D721Med (cell line): ENCODE data around the gene MAP4.

ENCODE experiments used
- DNase-seq: peaks from one replicate; pipeline ENCODE4 v3.0.0; 2011; ENCODE audit warnings: low spot score; ENCODE audit not compliant: insufficient read length
- FAIRE-seq: peaks from 2 replicates; lab custom pipeline; 2011; peaks lifted over from hg19 to GRCh38; lab: Jason Lieb, UNC
- TF ChIP-seq, protein P1 (sequence below): IDR thresholded peaks from 2 replicates; pipeline ENCODE4 v1.5.1; 2012; ENCODE audit warnings: mild to moderate bottlenecking, control low read depth; ENCODE audit not compliant: insufficient read depth; ENCODE audit errors: missing control alignments

MAP4 gene

DNA sequence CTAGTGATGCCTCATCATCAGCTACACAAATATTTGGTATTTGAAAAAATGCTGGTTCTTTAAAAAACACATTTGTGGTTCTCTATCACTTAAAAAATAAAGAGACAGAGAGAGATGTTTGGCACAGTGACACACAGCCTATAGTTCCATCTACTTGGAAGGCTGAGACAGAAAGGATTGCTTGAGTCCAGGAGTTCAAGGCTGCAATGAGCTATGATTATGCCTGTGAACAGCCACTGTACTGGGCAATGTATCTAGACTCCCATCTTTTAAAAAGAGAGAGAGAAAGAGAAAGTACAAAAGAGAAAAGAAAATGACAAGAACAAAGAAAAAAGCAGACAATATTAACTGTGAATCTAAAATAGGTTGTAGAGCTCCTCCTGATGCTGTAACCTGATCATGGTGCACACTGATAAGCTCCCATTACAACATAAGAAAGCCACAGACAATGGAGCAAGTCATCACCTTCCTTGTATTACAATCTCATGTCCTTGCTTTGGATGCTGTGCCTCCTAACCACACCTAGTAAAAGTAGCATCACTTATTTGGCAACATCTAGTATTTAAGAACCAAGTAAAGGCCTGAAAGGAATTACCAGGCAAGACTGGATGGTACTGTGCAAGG lies 31.7 kb upstream of the MAP4 start:
- TF ChIP-seq, protein P1, sequence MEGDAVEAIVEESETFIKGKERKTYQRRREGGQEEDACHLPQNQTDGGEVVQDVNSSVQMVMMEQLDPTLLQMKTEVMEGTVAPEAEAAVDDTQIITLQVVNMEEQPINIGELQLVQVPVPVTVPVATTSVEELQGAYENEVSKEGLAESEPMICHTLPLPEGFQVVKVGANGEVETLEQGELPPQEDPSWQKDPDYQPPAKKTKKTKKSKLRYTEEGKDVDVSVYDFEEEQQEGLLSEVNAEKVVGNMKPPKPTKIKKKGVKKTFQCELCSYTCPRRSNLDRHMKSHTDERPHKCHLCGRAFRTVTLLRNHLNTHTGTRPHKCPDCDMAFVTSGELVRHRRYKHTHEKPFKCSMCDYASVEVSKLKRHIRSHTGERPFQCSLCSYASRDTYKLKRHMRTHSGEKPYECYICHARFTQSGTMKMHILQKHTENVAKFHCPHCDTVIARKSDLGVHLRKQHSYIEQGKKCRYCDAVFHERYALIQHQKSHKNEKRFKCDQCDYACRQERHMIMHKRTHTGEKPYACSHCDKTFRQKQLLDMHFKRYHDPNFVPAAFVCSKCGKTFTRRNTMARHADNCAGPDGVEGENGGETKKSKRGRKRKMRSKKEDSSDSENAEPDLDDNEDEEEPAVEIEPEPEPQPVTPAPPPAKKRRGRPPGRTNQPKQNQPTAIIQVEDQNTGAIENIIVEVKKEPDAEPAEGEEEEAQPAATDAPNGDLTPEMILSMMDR, result no peak
- FAIRE-seq, result no peak
- DNase-seq, result no peak

DNA sequence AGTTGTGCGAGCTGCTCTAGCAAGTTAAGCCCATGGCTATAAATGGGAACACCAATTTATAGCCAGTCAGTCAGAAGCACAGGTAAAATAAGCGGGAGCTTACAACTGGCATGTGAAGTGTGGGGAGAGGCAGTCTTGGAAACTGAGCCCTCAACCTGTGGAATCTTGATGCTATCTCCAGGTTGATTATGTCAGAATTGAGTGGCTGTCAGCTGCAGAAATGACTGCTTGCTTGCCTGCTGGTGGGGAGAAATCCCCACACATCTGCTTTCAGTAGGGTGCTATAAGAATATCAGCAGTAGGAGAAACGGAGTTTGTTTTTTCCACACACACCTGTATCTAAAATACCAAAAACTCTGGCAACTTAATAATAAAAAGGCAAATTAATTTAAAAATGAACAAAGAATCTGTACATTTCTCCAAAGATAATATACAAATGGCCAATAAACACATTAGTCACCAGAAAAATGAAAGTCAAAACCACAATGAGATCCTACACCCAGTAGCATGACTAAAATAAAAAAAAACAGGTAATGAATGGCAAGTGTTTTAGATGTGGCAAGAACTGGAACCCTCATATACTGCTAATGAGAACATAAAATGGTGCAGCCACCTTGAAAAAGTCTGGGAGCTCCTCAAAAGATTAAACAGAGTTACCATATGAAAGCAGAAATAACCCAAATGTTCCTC lies 26.0 kb upstream of the MAP4 start:
- no peak for DNase-seq
- TF ChIP-seq, protein P1, result no peak
- no peak for FAIRE-seq

DNA sequence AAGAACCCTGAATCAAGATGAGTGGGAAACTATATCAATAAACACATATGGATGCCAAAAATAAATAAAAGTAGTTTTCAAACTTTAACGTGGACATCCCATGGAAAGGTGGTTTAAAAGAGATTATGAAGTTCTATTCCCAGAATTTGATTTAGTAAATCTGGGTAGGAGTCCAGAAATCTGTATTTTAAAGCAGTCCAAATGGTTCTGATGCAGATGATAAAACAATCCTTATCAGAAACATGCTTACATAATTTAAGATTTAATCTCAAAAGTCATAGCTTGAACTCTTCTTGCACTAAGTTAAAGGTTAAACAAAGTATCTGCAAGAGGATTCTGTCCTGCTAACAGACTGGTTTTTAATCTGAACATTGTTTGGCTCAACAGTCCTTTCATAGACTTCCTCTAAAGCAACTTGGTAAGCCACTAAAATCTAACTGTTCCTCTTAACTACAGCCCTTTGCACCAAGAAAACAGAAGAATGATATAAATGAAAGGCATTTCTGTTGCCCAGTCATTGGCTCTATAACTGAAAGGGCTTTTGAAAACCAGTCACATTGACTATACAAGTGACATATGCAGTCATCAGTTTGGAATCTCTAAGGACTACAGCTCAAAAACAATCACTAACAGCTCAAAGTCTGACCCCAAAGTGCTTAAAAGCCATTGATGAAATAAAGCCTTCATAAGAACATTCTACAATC lies 23.4 kb upstream of the MAP4 start:
- TF ChIP-seq, protein P1, result no peak
- DNase-seq, result no peak
- FAIRE-seq, result no peak

DNA sequence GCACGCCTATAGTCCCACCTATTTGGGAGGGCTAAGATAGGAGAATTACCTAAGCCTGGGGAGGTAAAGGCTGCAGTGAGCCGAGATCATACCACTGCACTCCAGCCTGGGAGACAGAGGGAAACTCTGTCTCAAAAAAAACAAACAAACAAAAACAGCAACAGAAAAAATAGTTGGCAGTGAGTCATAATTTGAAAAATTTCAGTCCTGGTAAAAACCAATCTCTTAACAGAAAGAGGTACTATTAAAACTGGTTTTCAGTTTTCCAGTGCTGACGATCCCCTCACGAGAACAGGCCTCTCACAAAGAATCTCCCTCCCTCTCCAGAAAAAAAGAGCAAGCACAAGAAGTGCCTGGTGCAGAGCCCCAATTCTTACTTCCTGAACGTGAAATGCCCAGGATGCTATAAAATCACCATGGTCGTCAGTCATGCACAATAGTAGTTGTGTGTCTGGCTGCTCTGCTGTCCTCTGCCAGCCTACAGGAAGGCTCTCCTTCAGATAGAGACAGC lies 22.8 kb upstream of the MAP4 start:
- TF ChIP-seq, protein P1, result no peak
- no peak for FAIRE-seq
- no peak for DNase-seq

DNA sequence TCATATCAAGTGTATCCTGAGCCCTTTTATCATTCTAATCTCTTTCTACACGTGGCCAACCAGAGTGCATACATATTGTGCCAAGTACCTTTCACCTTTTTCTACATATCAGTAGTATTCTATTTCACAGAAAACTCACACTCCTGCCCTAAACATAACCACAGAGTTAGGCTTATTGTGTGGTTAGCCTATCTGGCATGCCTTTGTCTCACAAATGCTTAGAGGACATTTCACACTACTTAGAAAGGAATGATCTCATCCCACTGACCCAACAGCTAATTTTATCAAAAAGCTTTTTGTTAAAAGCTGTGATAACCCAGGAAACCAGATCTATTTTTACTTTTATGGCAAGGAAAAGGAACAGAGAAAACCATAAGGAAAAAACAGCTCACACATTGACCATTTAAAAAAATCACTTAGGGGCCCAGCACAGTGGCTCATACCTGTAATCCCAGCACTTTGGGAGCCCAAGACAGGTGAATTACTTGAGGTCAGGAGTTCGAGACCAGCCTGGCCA lies 17.8 kb upstream of the MAP4 start:
- no peak for FAIRE-seq
- TF ChIP-seq, protein P1, result no peak
- no peak for DNase-seq

DNA sequence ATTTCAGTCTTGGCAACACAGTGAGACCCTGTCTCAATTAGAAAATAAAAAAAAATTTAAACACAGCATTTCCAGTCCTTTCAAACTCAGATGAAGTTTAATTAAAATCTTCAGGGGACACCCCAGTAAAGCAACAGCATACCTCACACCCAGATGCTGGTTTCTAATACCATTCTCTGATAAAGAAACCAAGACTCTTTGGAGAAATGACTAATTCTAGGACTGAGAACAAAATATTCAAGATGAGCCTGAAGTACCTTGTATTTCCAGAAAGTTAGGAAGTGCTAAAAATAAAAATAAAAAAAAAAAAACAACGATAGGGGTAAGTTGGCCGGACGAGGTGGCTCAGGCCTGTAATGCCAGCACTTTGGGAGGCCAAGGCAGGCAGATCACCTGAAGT lies 14.0 kb upstream of the MAP4 start:
- FAIRE-seq (no peak), DNase-seq (no peak)
- TF ChIP-seq, protein P1, result no peak
